Heart left ventricle (tissue), 16 donors: Measurements from ENCODE around the gene HSPB2. TPM values are rescaled to one million over a fixed set of nuclear protein-coding genes. Genes with fewer than 3 reads are reported as not detected.

ENCODE experiments used
- ATAC-seq, 4 donors: fragments of 200-7000 bp; cut with Tn5 transposase; one replicate each; pipeline ENCODE4 v1.9.1; 2020 to 2022; ENCODE audit warnings: moderate library complexity in 4 of 4, mild to moderate bottlenecking in 3 of 4, moderate number of reproducible peaks in 1 of 4
- DNase-seq, 5 donors: peaks; one replicate each; pipeline ENCODE4 v3.0.0-alpha.2; 2020
- H3K27ac ChIP-seq, 12 donors: fragments of 200-600 bp; sonication (generic) in 4 of 12; one replicate each; pipeline versions ENCODE4 v1.5.0 to v1.8.0; 2016 to 2022; ENCODE audit warnings: mild to moderate bottlenecking in 2 of 12
- H3K27me3 ChIP-seq, 9 donors: fragments of 200-600 bp; sonication (generic) in 2 of 9; one replicate each; pipeline versions ENCODE4 v1.5.1 to v1.8.0; 2016 to 2022; ENCODE audit warnings: mild to moderate bottlenecking in 3 of 9
- H3K36me3 ChIP-seq, 9 donors: fragments of 200-600 bp; sonication (generic) in 2 of 9; one replicate each; pipeline versions ENCODE4 v1.5.0 to v1.8.0; 2018 to 2022; ENCODE audit warnings: mild to moderate bottlenecking in 2 of 9
- H3K4me1 ChIP-seq, 12 donors: fragments of 200-600 bp; sonication (generic) in 4 of 12; one replicate each; pipeline versions ENCODE4 v1.5.0 to v1.8.0; 2016 to 2022; ENCODE audit warnings: mild to moderate bottlenecking in 3 of 12
- H3K4me3 ChIP-seq, 12 donors: fragments of 200-600 bp; sonication (generic) in 4 of 12; one replicate each; pipeline versions ENCODE4 v1.5.0 to v1.8.0; 2017 to 2022; ENCODE audit warnings: mild to moderate bottlenecking in 9 of 12, moderate library complexity in 4 of 12
- H3K9me3 ChIP-seq, 12 donors: fragments of 200-600 bp; sonication (generic) in 4 of 12; one replicate each; pipeline versions ENCODE4 v1.5.0 to v1.8.0; 2016 to 2022; ENCODE audit warnings: mild to moderate bottlenecking in 1 of 12
- POLR2A ChIP-seq, 2 donors: fragments of 450-650 bp; IDR thresholded peaks; one replicate each; pipeline ENCODE4 v1.6.1; 2017; ENCODE audit warnings: antibody characterized with exemption in 2 of 2, mild to moderate bottlenecking in 2 of 2, moderate library complexity in 2 of 2
- WGBS, 4 donors: extraction: QIAGEN DNeasy Blood & Tissue Kit in 2 of 4; methylation state at CpG; one replicate each; pipeline versions ENCODE4 v1.1.5 to v1.1.7; 2013 to 2018; 5-methylcytosine and 5-hydroxymethylcytosine counted together
- intact Hi-C, 10 donors: fragments of 100-400 bp; cut with DNase I; formaldehyde crosslinking; loops; one replicate each; pipeline versions ENCODE4 v1.11.1 to v1.14.2; 2022
- polyA plus RNA-seq, 2 donors: library from polyadenylated mRNA; stranded (reverse); fragments of 200-250 nt; gene quantifications; one replicate each; pipeline ENCODE4 v1.2.3, GENCODE V29; 2013
- total RNA-seq, 9 donors: library from RNA; depleted of rRNA in 2 of 9; stranded (reverse); fragments of >200 nt in 2 of 9; fragmentation: NEBNext Ultra II Directional in 3 of 9; extraction: Animal tissue kit (Norgen Biotek cat#: 25700) in 3 of 9; gene quantifications; one replicate each; pipeline versions ENCODE4 v1.1.0 to v1.2.4, GENCODE V29; 2016 to 2023
- TF ChIP-seq, protein P1 (sequence below), 12 donors: fragments of 200-600 bp; sonication (generic) in 4 of 12; IDR thresholded peaks; one replicate each; pipeline versions ENCODE4 v1.5.0 to v1.8.0; 2018 to 2022; ENCODE audit warnings: antibody characterized with exemption in 12 of 12, mild to moderate bottlenecking in 5 of 12
- donor health status: ischemic (EF 13 %, LVEDD 7.1; RV severe dilation, severe dysfunction).
- donor health status: healthy with polysubstance abuse.
- donor health status: DM: no; HTN: yes; CAD: no.
- donor health status: DM: no; HTN: no; CAD: no.
- donor health status: ischemic (EF 25% LVEDD 6.9; RV normal size, moderate dysfunction).
- donor health status: ischemic (EF 25% LVEDD 5.7; RV mildly dilated, moderate dysfunction).
- donor health status: healthy.
- donor health status: DM: yes; HTN: yes; CAD: no.
- donor health status: ischemic (EF 35%, LVEDD 5.7; RV mildly dilated, moderate dysfunction).
- donor health status: nonischemic (EF 11% LVEDD 7.7; RV severe dilation, severe dysfunction).
- donor health status: DM: yes; HTN: yes; CAD: no.
- donor health status: PGD.
- donor health status: ischemic (EF 29% LVEDD 5.4; RV normal size, mild dysfunction).
- donor health status: nonischemic (EF 23%, LVEDD 6.1; RV moderate dilation, normal function).

HSPB2 gene
- total and polyA plus RNA-seq, 11 donors = 5.5 to 67.9 (median 23.4) TPM

DNA sequence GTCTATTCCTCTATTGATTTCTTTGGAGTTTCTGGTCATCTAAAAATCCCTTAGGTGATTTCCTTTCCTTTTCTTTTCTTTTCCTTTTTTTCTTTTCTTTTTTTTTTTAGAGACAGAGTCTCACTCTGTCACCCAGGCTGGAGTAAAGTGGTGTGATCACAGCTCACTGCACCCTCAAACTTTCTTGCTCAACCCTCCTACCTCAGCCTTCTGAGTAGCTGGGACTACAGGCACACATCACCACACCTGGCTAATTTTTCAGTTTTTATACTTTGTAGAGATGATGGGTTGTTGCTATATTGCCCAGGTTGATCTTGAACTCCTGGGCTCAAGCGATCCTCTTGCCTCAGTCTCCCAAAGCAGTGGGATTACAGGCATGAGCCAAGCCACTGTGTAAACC lies 4.2 kb downstream of the HSPB2 start:
- Histone ChIP-seq H3K4me1 (peaks cover 0 to 37% (median 12%) of the 10 kb centered on the region in 12 donors), H3K27me3 (peaks cover 0 to 10% (median 0%) of the 10 kb centered on the region in 9 donors), H3K27ac (peak overlapping the region in 1 of 12 donors; percentile 9), H3K9me3 (no peaks in the 10 kb centered on the region), H3K4me3 (no peak overlapping the region), H3K36me3 (peaks cover 0 to 6% (median 0%) of the 10 kb centered on the region in 9 donors)
- DNase-seq = no peak
- intact Hi-C loops = no loop called here
- no peak for TF ChIP-seq POLR2A (IDR thresholded peaks at IDR 0.05)
- TF ChIP-seq, protein P1, sequence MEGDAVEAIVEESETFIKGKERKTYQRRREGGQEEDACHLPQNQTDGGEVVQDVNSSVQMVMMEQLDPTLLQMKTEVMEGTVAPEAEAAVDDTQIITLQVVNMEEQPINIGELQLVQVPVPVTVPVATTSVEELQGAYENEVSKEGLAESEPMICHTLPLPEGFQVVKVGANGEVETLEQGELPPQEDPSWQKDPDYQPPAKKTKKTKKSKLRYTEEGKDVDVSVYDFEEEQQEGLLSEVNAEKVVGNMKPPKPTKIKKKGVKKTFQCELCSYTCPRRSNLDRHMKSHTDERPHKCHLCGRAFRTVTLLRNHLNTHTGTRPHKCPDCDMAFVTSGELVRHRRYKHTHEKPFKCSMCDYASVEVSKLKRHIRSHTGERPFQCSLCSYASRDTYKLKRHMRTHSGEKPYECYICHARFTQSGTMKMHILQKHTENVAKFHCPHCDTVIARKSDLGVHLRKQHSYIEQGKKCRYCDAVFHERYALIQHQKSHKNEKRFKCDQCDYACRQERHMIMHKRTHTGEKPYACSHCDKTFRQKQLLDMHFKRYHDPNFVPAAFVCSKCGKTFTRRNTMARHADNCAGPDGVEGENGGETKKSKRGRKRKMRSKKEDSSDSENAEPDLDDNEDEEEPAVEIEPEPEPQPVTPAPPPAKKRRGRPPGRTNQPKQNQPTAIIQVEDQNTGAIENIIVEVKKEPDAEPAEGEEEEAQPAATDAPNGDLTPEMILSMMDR (IDR thresholded peaks at IDR 0.05) = no peak
- WGBS, 4 donors = 97 to 100% (median 99%) methylated on average over 1 of the region's 1 CpG
- ATAC-seq = no peak

DNA sequence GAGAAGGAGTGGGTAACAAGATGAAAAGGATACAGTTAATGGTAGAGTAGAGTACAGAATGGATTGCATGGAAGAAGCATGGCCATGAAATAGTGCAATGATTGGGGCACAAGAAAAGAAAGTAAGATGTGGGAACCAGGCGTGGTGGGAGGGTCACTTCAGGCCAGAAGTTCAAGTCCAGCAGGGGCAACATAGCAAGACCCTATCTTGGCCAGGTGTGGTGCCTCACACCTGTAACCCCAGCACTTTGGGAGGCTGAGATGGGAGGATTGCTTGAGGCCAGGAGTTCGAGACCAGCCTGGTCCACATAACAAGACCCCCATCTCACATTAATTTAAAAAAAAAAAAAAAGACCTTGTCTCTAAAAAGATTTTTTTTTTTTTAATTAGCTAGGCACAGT lies 4.8 kb downstream of the HSPB2 start:
- Histone ChIP-seq H3K27ac (peak overlapping the region in 1 of 12 donors; percentile 9), H3K4me1 (peaks cover 0 to 41% (median 15%) of the 10 kb centered on the region in 12 donors), H3K27me3 (peaks cover 0 to 7% (median 0%) of the 10 kb centered on the region in 9 donors)

DNA sequence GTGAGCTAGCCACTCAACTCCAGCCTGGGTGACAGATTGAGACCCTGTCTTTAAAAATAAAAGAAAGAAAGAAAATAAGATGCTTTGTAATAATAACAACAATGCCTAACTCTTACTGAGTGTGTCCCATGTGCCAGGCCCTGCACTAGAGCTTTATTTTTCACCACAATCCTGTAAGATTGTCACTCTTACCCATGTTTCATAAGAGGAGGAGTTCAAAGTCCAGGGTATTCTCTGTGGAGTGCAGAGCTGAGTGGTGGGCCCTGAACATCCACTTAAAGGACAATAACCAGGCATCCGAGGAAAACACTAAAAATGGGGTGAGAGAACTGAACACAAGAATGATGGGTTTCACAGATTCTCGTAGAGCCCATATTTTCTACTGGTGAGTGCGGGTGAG lies 5.3 kb downstream of the HSPB2 start:
- WGBS, 4 donors = 86 to 100% (median 92%) methylated on average over 3 of the region's 3 CpGs
- TF ChIP-seq POLR2A (IDR thresholded peaks at IDR 0.05) = no peak
- TF ChIP-seq, protein P1 (IDR thresholded peaks at IDR 0.05) = no peak
- intact Hi-C loops = no loop called here
- no peaks in the 10 kb centered on the region for H3K9me3 ChIP-seq
- DNase-seq = no peak
- no peak for ATAC-seq
- H3K4me1 ChIP-seq = peaks cover 0 to 44% (median 18%) of the 10 kb centered on the region in 12 donors
- peak overlapping the region in 2 of 12 donors; percentile 58 to 67 for H3K27ac ChIP-seq
- no peak overlapping the region for H3K4me3 ChIP-seq
- peaks cover 0 to 3% (median 0%) of the 10 kb centered on the region in 9 donors for H3K27me3 ChIP-seq
- peaks cover 0 to 6% (median 0%) of the 10 kb centered on the region in 9 donors for H3K36me3 ChIP-seq

More for the DNA sequence above, 4.8 kb downstream of the HSPB2 start:
- WGBS, 4 donors = 88 to 95% (median 93%) methylated on average over 2 of the region's 2 CpGs
- intact Hi-C loops = no loop called here
- DNase-seq (no peak), ATAC-seq (no peak)
- Histone ChIP-seq H3K9me3 (no peaks in the 10 kb centered on the region), H3K36me3 (peaks cover 0 to 6% (median 0%) of the 10 kb centered on the region in 9 donors), H3K4me3 (no peak overlapping the region)
- TF ChIP-seq POLR2A (IDR thresholded peaks at IDR 0.05) = no peak
- TF ChIP-seq, protein P1 (IDR thresholded peaks at IDR 0.05) = no peak

DNA sequence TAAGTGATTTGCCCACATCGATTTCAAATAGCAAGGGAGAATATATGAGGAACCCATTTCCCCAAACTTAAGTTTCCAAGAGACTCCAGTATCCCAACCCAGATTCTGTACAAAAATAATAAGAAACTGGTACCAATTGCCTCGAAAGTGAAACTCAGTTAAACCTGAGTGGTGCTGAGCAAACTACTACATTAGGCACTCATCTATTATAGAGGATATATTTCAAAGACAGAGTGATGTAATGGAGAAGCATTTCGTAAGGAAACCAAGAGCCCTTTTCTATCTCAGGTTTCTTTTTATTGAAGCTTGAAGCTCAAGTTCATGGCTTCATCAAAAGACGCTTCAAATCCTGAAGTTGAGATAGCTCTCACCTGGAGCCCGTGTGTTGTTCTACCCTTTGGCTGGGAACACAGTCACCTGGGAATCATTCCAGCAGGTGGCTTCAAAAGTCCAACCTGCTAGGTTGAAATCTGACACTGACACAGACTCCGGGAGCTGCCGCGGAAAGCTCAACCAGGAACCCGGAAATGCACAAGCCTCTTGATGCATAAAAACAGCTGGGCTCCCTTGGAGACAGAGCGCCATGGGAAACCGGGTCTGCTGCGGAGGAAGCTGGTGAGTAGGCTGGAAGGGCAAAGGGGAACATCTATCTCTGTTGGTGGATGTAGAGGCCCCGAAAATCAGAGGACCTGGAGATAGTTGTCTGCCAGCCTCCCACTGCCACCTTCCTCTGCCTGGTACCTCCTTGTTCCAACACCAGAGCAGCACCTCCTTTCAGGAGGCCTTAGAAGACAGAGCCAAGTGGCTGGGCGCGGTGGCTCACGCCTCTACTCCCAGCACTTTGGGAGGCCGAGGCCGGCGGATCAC lies 6.1 kb downstream of the HSPB2 start, which contains the start of gene C11orf52:
Gene C11orf52, plus strand, starts transcription at position 524 of the 867 bp plus-strand sequence. Its CDS starts 60 bp downstream, at position 584.
- no peaks in the 10 kb centered on the region for H3K9me3 ChIP-seq
- H3K27me3 ChIP-seq = no peaks in the 10 kb centered on the region
- DNase-seq = peak in 2 of 5 donors; percentile 43 to 45
- H3K27ac ChIP-seq = peak within 1 kb of the TSS in 10 of 12 donors; percentile 7 to 67 (median 56)
- TF ChIP-seq POLR2A (IDR thresholded peaks at IDR 0.05) = no peak
- TF ChIP-seq, protein P1 (IDR thresholded peaks at IDR 0.05) = no peak
- peak within 1 kb of the TSS in 3 of 12 donors; percentile 13 to 24 (median 17) for H3K4me3 ChIP-seq
- intact Hi-C loops = no loop called here
- H3K4me1 ChIP-seq = peaks cover 0 to 49% (median 23%) of the 10 kb centered on the region in 12 donors
- H3K36me3 ChIP-seq = peaks cover 0 to 6% (median 0%) of the 10 kb centered on the region in 9 donors
- no peak for ATAC-seq
- 48 to 53% (median 51%) methylated on average over 19 of the region's 19 CpGs for WGBS, 4 donors
